ENCODE results near the gene BTBD9.
A peak's percentile ranks its signal among the peaks of the same experiment; 100 is the strongest.
"Not testable (repeated sequence)": the region's sequence is repeated elsewhere in the genome, so short reads cannot be mapped to it uniquely, and the experiment has no call there.

The BTBD9 gene

DNA sequence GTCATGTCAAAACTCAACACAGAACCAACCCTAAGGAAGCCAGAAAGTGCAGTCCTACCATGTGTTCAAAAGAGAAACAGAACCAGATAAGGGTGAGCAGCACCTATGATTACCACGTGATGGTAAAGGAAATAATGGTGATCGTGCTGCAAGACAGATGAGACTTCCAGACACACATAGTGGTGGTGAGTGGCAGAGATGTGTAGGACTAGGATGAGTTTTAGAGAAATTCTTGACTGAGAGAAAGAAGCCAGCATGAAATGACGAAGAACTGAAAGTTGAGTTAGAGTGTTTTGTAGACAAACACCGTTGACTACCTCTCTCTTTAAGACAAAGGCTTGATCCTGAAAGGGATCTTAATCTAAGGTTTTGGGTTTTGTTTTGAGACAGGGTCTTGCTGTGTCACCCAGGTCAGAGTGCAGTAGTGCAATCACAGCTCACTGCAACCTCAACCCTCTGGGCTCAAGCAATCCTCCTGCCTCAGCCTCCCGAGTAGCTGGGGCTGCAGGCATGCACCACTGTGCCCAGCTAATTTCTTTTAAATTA lies 10.6 kb upstream of the BTBD9 start:
- no peak for DNase-seq (ENCODE audit: low read depth in 4 of 4, low spot score in 1 of 4)

DNA sequence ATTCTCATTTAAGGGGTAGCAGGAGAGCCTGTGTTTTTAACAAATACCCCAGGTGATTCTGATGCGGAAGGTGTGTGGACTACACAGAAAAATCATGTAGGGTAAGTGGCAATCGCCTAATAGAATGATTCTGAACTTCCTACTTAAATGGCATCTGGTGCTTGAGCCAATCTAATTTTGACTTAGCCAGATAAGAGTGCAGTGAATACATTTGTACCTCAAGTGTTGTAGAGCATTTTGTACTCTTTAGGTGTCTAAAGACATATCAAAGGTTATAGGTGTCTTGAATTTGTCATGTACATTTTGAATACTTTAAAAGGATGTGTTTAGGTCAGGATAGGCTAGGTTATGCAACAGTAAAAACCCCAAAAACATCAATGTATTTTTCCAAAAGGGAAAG lies 10.0 kb upstream of the BTBD9 start:
- DNase-seq (ENCODE audit: low read depth in 4 of 4, low spot score in 1 of 4) = no peak

DNA sequence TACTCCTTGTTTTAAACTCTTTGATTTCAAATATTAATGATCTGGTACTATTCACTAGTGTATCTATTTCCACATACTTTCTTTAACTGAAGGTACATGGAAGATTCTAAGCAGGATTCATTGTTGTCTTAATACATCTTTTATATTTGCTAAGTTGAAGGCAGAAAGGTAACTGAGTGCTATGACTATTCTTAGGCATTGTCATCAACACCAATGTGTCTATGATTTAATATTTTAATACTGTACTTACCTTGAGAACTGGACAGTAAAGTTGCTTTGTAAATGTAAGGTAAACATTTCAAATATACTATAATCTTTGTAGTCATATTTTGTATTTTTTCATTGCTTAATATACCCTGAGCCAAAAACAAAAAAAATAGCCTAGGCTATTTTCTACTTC lies 8.9 kb upstream of the BTBD9 start:
- no peak for DNase-seq (ENCODE audit: low read depth in 4 of 4, low spot score in 1 of 4)

- no peak for DNase-seq (ENCODE audit: low read depth in 4 of 4, low spot score in 1 of 4)
Measured at GRCh38 chr6:38646166-38646878, 6.6 kb upstream of the BTBD9 start.

GRCh38 chr6:38644951-38645350 lies 5.2 kb upstream of the BTBD9 start:
- no peak for DNase-seq (ENCODE audit: low read depth in 4 of 4, low spot score in 1 of 4)

GRCh38 chr6:38640216-38640909 lies 634 bp upstream of the BTBD9 start:
- DNase-seq (ENCODE audit: low read depth in 4 of 4, low spot score in 1 of 4) = no peak

- peak; percentile 33 to 51 (median 38) for DNase-seq (ENCODE audit: low read depth in 4 of 4, low spot score in 1 of 4)
Measured at GRCh38 chr6:38638941-38639497, 710 bp downstream of the BTBD9 start.

GRCh38 chr6:38637756-38638155 lies 2.0 kb downstream of the BTBD9 start:
- DNase-seq (ENCODE audit: low read depth in 4 of 4, low spot score in 1 of 4) = no peak

GRCh38 chr6:38636027-38636426 lies 3.7 kb downstream of the BTBD9 start:
- no peak for DNase-seq (ENCODE audit: low read depth in 4 of 4, low spot score in 1 of 4)

DNA sequence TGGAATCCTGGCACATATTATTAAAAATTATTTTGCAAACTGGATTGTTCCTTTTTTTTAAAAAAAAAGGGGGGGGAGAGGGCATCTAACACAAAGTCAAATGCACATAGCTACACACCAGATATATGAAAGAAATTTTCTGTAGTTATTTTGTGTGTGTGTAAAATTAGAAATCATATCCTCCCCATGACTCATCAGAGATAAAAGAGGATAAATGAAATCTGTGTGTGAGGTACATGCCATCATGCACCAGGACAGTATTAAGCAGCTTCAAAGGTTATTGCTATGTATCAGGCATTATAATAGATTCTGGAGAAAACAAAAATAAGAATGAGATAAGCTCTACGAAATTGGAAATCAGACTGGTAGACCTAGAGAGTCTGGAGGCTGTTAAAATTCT lies 5.2 kb downstream of the BTBD9 start:
- DNase-seq (ENCODE audit: low read depth in 4 of 4, low spot score in 1 of 4) = no peak

DNA sequence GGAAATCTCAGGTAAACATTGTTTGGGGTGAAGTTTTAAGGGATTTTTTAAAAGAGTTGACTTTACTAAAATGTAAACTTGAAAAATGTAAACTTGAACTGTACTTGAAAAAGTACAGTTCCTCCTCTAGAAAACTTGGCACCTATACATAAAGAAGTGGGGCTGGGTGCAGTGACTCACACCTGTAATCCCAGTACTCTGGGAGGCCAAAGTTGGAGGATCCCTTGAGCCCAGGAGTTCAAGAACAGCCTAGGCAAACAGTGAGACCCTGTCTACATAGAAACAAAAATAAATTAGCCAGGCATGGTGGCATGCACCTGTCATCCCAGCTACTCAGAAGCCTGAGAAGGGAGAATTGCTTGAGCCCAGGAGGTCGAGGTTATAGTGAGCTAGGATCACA lies 7.2 kb downstream of the BTBD9 start:
- no peak for DNase-seq (ENCODE audit: low read depth in 4 of 4, low spot score in 1 of 4)

- no peak for DNase-seq (ENCODE audit: low read depth in 4 of 4, low spot score in 1 of 4)
Measured at GRCh38 chr6:38631186-38631783, 8.4 kb downstream of the BTBD9 start.

GRCh38 chr6:38625217-38625616 lies 14.5 kb downstream of the BTBD9 start:
- DNase-seq (ENCODE audit: low read depth in 4 of 4, low spot score in 1 of 4) = no peak

DNA sequence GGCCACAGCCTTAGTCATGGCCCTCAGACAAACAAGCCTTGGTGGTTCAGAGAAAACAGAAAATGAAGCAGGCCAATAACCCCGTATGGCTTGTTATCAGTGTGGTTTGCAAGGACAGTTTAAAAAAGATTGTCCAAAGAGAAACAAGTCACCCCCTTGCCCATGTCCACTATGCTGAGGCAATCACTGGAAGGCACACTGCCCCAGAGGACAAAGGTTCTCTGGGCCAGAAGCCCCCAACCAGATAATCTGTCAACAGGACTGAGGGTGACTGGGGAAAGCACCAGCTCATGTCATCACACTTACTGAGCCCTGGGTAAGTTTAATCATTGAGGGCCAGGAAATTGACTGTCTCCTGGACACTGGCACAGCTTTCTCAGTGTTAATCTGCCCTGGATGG lies 20.4 kb downstream of the BTBD9 start:
- DNase-seq (ENCODE audit: low read depth in 4 of 4, low spot score in 1 of 4) = not testable (repeated sequence)

DNA sequence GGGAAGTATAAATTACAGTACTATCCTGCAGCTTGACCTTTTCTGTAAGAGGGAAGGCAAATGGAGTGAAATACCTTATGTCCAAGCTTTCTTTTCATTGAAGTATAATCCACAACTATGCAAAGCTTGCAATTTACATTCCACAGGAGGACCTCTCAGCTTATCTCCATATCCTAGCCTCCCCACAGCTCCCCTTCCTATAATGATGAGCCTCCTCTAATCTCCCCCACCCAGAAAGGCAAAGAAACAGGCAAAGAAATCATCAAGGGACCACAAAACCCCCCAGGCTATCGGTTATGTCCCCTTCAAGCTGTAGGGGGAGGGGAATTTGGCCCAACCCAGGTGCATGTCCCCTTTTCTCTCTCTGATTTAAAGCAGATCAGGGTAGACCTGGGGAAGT lies 21.4 kb downstream of the BTBD9 start:
- not testable (repeated sequence) for DNase-seq (ENCODE audit: low read depth in 4 of 4, low spot score in 1 of 4)

DNA sequence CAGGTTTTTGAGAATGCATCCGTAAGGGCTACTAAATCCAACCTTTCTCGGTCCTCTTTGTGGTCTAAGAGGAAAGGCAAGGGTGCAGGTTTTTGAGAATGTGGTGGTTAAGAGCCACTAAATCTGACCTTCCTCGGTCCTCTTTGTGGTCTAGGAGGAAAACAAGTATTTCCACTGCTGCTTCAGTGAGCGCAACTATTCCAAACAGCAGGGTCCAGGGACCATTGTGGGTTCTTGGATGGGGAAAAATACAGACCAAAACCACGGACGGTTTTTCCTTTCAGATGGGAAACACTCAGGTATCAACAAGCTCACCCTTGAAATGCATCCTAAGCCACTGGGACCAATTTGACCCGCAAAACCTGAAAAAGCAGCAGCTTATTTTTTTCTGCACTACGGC lies 21.9 kb downstream of the BTBD9 start:
- DNase-seq (ENCODE audit: low read depth in 4 of 4, low spot score in 1 of 4) = no peak

- DNase-seq (ENCODE audit: low read depth in 4 of 4, low spot score in 1 of 4) = no peak
Measured at GRCh38 chr6:38612143-38612965, 27.4 kb downstream of the BTBD9 start.

DNA sequence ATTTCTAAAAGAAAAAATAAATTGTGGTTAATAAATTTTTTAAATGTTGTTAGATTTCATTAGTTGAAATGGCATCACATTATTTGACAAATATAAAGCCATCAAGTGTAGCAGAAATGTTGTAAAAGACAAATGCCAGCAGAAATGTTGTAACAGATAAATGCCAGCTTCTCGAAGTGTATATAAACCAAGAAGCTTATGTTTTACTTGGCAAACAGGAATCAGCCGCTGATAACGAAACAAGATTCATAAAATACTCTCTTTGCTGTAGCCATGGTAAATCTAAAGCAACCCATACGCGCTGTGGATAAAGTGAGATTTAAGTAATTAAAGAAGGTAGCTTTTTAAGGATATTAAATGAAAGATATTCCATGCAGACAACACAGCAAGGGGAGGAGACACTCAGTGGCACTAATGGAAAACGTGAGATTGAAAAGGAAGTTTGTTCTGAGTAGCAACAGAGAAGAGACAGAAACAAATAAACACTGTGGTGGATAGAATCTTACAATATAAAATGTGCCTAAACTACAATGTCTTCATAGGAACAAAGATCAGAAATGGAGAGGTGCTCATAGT lies 29.6 kb downstream of the BTBD9 start:
- no peak for DNase-seq (ENCODE audit: low read depth in 4 of 4, low spot score in 1 of 4)

GRCh38 chr6:38604700-38605099 lies 35.0 kb downstream of the BTBD9 start:
- DNase-seq (ENCODE audit: low read depth in 4 of 4, low spot score in 1 of 4) = no peak

- no peak for DNase-seq (ENCODE audit: low read depth in 4 of 4, low spot score in 1 of 4)
Measured at GRCh38 chr6:38603966-38604365, 35.8 kb downstream of the BTBD9 start.

DNA sequence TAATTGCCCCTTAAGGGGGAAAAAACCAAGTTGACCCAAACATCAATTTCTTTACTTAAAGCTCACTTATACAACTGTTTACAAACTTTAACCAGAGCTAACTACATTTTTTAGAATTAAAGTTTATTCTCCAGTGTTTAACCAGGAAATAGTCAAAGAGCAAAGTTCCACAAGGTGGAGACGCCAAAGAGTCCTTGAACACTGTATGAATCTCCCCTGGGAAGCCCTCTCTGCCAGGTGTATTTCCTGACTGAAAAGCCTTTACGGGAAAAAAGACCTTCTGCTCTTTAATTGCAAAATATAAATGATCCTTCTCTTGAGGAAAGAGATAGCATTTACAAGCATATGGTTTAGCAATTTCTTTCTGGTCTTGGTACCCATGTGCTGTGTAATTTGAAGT lies 36.2 kb downstream of the BTBD9 start:
- DNase-seq (ENCODE audit: low read depth in 4 of 4, low spot score in 1 of 4) = no peak

All from stimulated activated CD4-positive, alpha-beta T cell treated with anti-CD3 and anti-CD28 coated beads, Interleukin-1b, Interleukin-23, amount 100 ng/mL, for 24 hours (primary cell).